Prostate gland (tissue), 2 donors: ENCODE measurements around the gene CREM.
"Not testable (repeated sequence)": the region's sequence is repeated elsewhere in the genome, so short reads cannot be mapped to it uniquely, and the experiment has no call there.

ENCODE experiments used
- POLR2A ChIP-seq: fragments of 450-650 bp; IDR thresholded peaks from one replicate; pipeline ENCODE4 v1.6.1; 2016; ENCODE audit warnings: antibody characterized with exemption, mild to moderate bottlenecking
- POLR2AphosphoS5 ChIP-seq: sonication (generic); formaldehyde crosslinking; IDR thresholded peaks from one replicate; pipeline ENCODE4 v1.6.1; 2017; ENCODE audit warnings: antibody characterized with exemption
- TF ChIP-seq, protein P1 (sequence below), 4 experiments: fragments of 200-600 bp in 2 of 4; fragments of 450-650 bp in 2 of 4; sonication (generic) in 2 of 4; IDR thresholded peaks; 1 replicate in 3 of 4; 2 replicates in 1 of 4; pipeline ENCODE4 v1.5.1; 2016 to 2019; ENCODE audit warnings: antibody characterized with exemption in 4 of 4, mild to moderate bottlenecking in 2 of 4, moderate library complexity in 2 of 4

DNA sequence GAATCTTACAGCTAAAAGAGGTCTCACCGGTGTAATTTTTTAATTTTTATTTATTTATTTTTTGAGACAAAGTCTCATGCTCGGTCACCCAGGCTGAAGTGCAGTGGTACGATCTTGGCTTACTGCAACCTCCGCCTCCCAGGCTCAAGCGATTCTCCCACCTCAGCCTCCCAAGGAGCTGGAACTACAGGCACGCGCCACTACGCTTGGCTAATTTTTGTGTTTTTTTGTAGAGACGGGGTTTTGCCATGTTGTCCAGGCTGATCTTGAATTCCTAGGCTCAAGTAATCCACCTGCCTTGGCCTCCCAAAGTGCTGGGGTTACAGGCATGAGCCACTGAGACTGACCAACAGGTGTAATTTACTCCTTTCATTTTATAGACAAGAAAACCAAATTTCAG is 90.3 kb downstream of the CREM start:
- TF ChIP-seq, protein P1, sequence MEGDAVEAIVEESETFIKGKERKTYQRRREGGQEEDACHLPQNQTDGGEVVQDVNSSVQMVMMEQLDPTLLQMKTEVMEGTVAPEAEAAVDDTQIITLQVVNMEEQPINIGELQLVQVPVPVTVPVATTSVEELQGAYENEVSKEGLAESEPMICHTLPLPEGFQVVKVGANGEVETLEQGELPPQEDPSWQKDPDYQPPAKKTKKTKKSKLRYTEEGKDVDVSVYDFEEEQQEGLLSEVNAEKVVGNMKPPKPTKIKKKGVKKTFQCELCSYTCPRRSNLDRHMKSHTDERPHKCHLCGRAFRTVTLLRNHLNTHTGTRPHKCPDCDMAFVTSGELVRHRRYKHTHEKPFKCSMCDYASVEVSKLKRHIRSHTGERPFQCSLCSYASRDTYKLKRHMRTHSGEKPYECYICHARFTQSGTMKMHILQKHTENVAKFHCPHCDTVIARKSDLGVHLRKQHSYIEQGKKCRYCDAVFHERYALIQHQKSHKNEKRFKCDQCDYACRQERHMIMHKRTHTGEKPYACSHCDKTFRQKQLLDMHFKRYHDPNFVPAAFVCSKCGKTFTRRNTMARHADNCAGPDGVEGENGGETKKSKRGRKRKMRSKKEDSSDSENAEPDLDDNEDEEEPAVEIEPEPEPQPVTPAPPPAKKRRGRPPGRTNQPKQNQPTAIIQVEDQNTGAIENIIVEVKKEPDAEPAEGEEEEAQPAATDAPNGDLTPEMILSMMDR (IDR thresholded peaks at IDR 0.05) = not testable (repeated sequence)
- not testable (repeated sequence) for TF ChIP-seq POLR2AphosphoS5, POLR2A
